Endothelial cell of umbilical vein (primary cell): ENCODE data around the gene PPTC7. TPM values are rescaled to one million over a fixed set of nuclear protein-coding genes. Genes with fewer than 3 reads are reported as not detected.

Experiments used
- BruUV-seq: library from RNA; stranded (reverse); fragments of 400-500 nt; replicated peaks from 2 replicates; lab custom pipeline; 2021; lab: Mats Ljungman, UMichigan
- CTCF ChIA-PET: fragments of 300-600, 350-600 bp; sonication (Branson Sonifier 250); formaldehyde crosslinking; loops from one replicate; lab custom pipeline; 2021; ENCODE audit warnings: antibody characterized with exemption, inconsistent platforms; lab: Charles Lee
- POLR2A ChIA-PET: fragments of 300-600, 350-600 bp; sonication (Branson Sonifier 250); formaldehyde crosslinking; loops from one replicate; lab custom pipeline; 2021; ENCODE audit warnings: antibody characterized with exemption, inconsistent platforms; lab: Charles Lee
- DNase-seq: peaks from one replicate; pipeline ENCODE4 v3.0.0-alpha.2; 2011; ENCODE audit warnings: low read depth, low spot score
- FAIRE-seq: peaks from 2 replicates; lab custom pipeline; 2011; peaks lifted over from hg19 to GRCh38; lab: Jason Lieb, UNC
- H2AFZ ChIP-seq: 2 replicates; pipeline ENCODE4 v1.6.0; 2012; ENCODE audit warnings: low read depth, low read length, control low read depth, inconsistent platforms
- H3K27ac ChIP-seq: 2 replicates; pipeline ENCODE4 v1.5.1; 2011; ENCODE audit warnings: low read depth, mild to moderate bottlenecking, control low read depth, low read length, moderate library complexity; ENCODE audit not compliant: insufficient read depth
- H3K27me3 ChIP-seq, 2 experiments: 2 replicates each; pipeline versions ENCODE4 v1.6.0 to v1.6.1; 2011; ENCODE audit warnings: low read length in 2 of 2, mixed read lengths in 1 of 2; ENCODE audit not compliant: control insufficient read depth in 2 of 2, insufficient read depth in 2 of 2
- H3K36me3 ChIP-seq, 2 experiments: 2 replicates in 1 of 2; 3 replicates in 1 of 2; pipeline ENCODE4 v1.5.1; 2011; ENCODE audit warnings: low read length in 2 of 2, mild to moderate bottlenecking in 1 of 2, moderate library complexity in 1 of 2; ENCODE audit not compliant: control insufficient read depth in 2 of 2, insufficient read depth in 2 of 2; ENCODE audit errors: extremely low read depth in 1 of 2
- H3K4me1 ChIP-seq: 3 replicates; pipeline ENCODE4 v1.5.1; 2011; ENCODE audit warnings: mild to moderate bottlenecking, low read length; ENCODE audit not compliant: control insufficient read depth, insufficient read depth; ENCODE audit errors: extremely low read depth
- H3K4me2 ChIP-seq: 2 replicates; pipeline ENCODE4 v1.6.1; 2011; ENCODE audit warnings: low read length, control low read depth, mixed read lengths; ENCODE audit not compliant: insufficient read depth
- H3K4me3 ChIP-seq, 3 experiments: fragments of 200-600 bp in 1 of 3; sonication (generic), shearing (Covaris generic) in 1 of 3; replicated peaks in 1 of 3; 2 replicates each; pipeline ENCODE4 v1.5.1; 2011 to 2016; ENCODE audit warnings: control low read depth in 3 of 3, low read length in 3 of 3, mild to moderate bottlenecking in 2 of 3, inconsistent platforms in 1 of 3, low read depth in 1 of 3, moderate library complexity in 1 of 3; ENCODE audit not compliant: insufficient read depth in 1 of 3
- H3K79me2 ChIP-seq: 2 replicates; pipeline ENCODE4 v1.6.0; 2012; ENCODE audit warnings: low read length, inconsistent platforms; ENCODE audit not compliant: control insufficient read depth, insufficient read depth
- H3K9ac ChIP-seq: replicated peaks from 2 replicates; pipeline ENCODE3; 2011; ENCODE audit warnings: low read length, control low read depth; ENCODE audit not compliant: insufficient read depth; ENCODE audit errors: extremely low read depth
- H3K9me1 ChIP-seq: replicated peaks from 3 replicates; pipeline ENCODE4 v1.6.0; 2011; ENCODE audit warnings: mild to moderate bottlenecking, low read length; ENCODE audit not compliant: control insufficient read depth, insufficient read depth; ENCODE audit errors: extremely low read depth
- H3K9me3 ChIP-seq: replicated peaks from 2 replicates; pipeline ENCODE4 v1.5.1; 2012; ENCODE audit warnings: low read length, inconsistent platforms; ENCODE audit not compliant: control insufficient read depth, insufficient read depth
- H4K20me1 ChIP-seq: replicated peaks from 2 replicates; pipeline ENCODE3; 2011; ENCODE audit warnings: mild to moderate bottlenecking, low read length; ENCODE audit not compliant: control insufficient read depth, insufficient read depth; ENCODE audit errors: extremely low read depth
- EZH2 ChIP-seq: IDR thresholded peaks from 2 replicates; pipeline ENCODE4 v1.6.1; 2012; ENCODE audit warnings: borderline replicate concordance, low read depth, mild to moderate bottlenecking, moderate library complexity, low read length, inconsistent platforms; ENCODE audit not compliant: severe bottlenecking
- FOS ChIP-seq: IDR thresholded peaks from 2 replicates; pipeline ENCODE4 v1.6.1; 2011; ENCODE audit warnings: mild to moderate bottlenecking, low read length, moderate library complexity, borderline replicate concordance; ENCODE audit not compliant: insufficient read depth
- GATA2 ChIP-seq: IDR thresholded peaks from 2 replicates; pipeline ENCODE4 v1.7.0; 2011; ENCODE audit warnings: low read depth, mild to moderate bottlenecking, moderate library complexity, mixed read lengths, low read length; ENCODE audit not compliant: insufficient read length, insufficient read depth
- JUN ChIP-seq: IDR thresholded peaks from 2 replicates; pipeline ENCODE4 v1.6.1; 2011; ENCODE audit warnings: borderline replicate concordance, low read depth; ENCODE audit not compliant: insufficient read length, insufficient read depth
- MAX ChIP-seq: IDR thresholded peaks from 2 replicates; pipeline ENCODE4 v1.6.1; 2011; ENCODE audit not compliant: insufficient read depth, insufficient read length
- MYC ChIP-seq: IDR thresholded peaks from one replicate; pipeline ENCODE4 v1.6.1; 2011; ENCODE audit warnings: mild to moderate bottlenecking, low read depth, low read length
- POLR2A ChIP-seq: IDR thresholded peaks from 2 replicates; pipeline ENCODE4 v1.6.1; 2012; ENCODE audit warnings: low read depth, mild to moderate bottlenecking, control low read depth, low read length
- POLR2AphosphoS5 ChIP-seq: IDR thresholded peaks from 2 replicates; pipeline ENCODE4 v1.6.1; 2012; ENCODE audit warnings: low read depth, mild to moderate bottlenecking, control low read depth, low read length, moderate library complexity; ENCODE audit not compliant: insufficient read depth
- dilution Hi-C: fragments of 300-500 bp; cut with MboI; formaldehyde crosslinking; loops from one replicate; pipeline ENCODE4 v1.15.0; 2019; ENCODE audit warnings: low sequenced_read_pairs; ENCODE audit not compliant: extremely low pct_ligation_motif_present
- intact Hi-C: fragments of 100-400 bp; cut with micrococcal nuclease; formaldehyde crosslinking; loops from one replicate; pipeline ENCODE4 v1.10.0; 2022
- polyA plus RNA-seq, 4 experiments: library from polyadenylated mRNA; depleted of rRNA in 3 of 4; stranded (reverse) in 3 of 4; unstranded in 1 of 4; fragments of >200 nt; gene quantifications; 2 replicates each; pipeline versions ENCODE4 v1.2.1 to v1.2.3, GENCODE V29; 2011 to 2012; ENCODE audit warnings: missing spikeins in 1 of 4
- total RNA-seq: library from RNA; stranded (reverse); gene quantifications from 2 replicates; pipeline ENCODE4 v1.2.3, GENCODE V29; 2021
- TF ChIP-seq, protein P1 (sequence below), 2 donors: IDR thresholded peaks; 1 replicate in 1 of 2; 2 replicates in 1 of 2; pipeline ENCODE4 v1.5.1; 2011; ENCODE audit warnings: low read length in 2 of 2, mild to moderate bottlenecking in 2 of 2, moderate library complexity in 2 of 2, control low read depth in 1 of 2, inconsistent platforms in 1 of 2, low read depth in 1 of 2; ENCODE audit not compliant: insufficient read depth in 1 of 2; ENCODE audit errors: extremely low read depth in 1 of 2

Gene PPTC7
- total and polyA plus RNA-seq, 2 donors (not counting 3 experiments of a cell fraction or from before 2014, with no cell fraction given) = 8.4 to 15.2 TPM

DNA sequence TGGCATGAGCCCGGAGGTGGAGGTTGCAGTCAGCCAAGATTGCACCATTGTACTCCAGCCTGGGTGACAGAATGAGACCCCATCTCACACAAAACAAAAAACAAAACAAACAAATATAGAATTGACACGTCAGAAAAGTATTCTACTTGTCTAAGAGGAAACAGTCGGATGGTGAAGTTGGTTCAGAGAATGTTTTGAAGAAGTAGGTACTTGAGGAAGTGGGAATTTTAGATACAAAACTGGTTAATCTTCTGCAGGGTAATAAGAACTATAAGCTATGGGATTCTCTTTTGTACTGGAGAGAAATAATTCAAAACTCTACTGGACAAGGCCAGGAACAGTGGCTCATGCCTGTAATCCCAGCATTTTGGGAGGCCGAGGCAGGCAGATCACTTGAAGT lies 16.2 kb upstream of the PPTC7 start:
- Histone ChIP-seq H3K4me2 (no peak overlapping the region), H3K4me3 (no peak overlapping the region), H3K36me3 (no peaks in the 10 kb centered on the region), H3K79me2 (no peaks in the 10 kb centered on the region), H3K27me3 (no peaks in the 10 kb centered on the region), H3K4me1 (no peaks in the 10 kb centered on the region), H3K27ac (no peak overlapping the region), H2AFZ (no peak overlapping the region), H3K9ac (no peak overlapping the region), H4K20me1 (no peaks in the 10 kb centered on the region), H3K9me1 (no peaks in the 10 kb centered on the region), H3K9me3 (no peaks in the 10 kb centered on the region)
- intact Hi-C loops = no loop called here
- TF ChIP-seq POLR2AphosphoS5 (no peak), MAX (no peak), GATA2 (no peak), JUN (no peak), POLR2A (no peak), MYC (no peak), EZH2 (no peak), FOS (no peak)
- TF ChIP-seq, protein P1, sequence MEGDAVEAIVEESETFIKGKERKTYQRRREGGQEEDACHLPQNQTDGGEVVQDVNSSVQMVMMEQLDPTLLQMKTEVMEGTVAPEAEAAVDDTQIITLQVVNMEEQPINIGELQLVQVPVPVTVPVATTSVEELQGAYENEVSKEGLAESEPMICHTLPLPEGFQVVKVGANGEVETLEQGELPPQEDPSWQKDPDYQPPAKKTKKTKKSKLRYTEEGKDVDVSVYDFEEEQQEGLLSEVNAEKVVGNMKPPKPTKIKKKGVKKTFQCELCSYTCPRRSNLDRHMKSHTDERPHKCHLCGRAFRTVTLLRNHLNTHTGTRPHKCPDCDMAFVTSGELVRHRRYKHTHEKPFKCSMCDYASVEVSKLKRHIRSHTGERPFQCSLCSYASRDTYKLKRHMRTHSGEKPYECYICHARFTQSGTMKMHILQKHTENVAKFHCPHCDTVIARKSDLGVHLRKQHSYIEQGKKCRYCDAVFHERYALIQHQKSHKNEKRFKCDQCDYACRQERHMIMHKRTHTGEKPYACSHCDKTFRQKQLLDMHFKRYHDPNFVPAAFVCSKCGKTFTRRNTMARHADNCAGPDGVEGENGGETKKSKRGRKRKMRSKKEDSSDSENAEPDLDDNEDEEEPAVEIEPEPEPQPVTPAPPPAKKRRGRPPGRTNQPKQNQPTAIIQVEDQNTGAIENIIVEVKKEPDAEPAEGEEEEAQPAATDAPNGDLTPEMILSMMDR (IDR thresholded peaks at IDR 0.05; ENCODE audit: extremely low read depth in 1 of 2, insufficient read depth in 1 of 2, low read depth in 1 of 2, low read length in 2 of 2) = no peak
- dilution Hi-C loops = no loop called here
- CTCF ChIA-PET = interaction anchor here (1.3 to 8.2 kb wide), 9 partner anchors 14 to 150 kb away, joined by 5 to 117 read pairs (median 27); partner anchors contain the start of genes ARPC3, FAM216A and GPN3
- DNase-seq (no peak), FAIRE-seq (no peak)
- BruUV-seq = no TSS peak
- POLR2A ChIA-PET = no interaction called here
